Measurements from ENCODE around the gene SFN. TPM values are rescaled to one million over a fixed set of nuclear protein-coding genes. Genes with fewer than 3 reads are reported as not detected.

Gene SFN
- total RNA-seq = 1,000 to 10,000 TPM in 1 of 4 donors, 100 to 1,000 TPM in 3; 755 to 1,044 (median 948) TPM

DNA sequence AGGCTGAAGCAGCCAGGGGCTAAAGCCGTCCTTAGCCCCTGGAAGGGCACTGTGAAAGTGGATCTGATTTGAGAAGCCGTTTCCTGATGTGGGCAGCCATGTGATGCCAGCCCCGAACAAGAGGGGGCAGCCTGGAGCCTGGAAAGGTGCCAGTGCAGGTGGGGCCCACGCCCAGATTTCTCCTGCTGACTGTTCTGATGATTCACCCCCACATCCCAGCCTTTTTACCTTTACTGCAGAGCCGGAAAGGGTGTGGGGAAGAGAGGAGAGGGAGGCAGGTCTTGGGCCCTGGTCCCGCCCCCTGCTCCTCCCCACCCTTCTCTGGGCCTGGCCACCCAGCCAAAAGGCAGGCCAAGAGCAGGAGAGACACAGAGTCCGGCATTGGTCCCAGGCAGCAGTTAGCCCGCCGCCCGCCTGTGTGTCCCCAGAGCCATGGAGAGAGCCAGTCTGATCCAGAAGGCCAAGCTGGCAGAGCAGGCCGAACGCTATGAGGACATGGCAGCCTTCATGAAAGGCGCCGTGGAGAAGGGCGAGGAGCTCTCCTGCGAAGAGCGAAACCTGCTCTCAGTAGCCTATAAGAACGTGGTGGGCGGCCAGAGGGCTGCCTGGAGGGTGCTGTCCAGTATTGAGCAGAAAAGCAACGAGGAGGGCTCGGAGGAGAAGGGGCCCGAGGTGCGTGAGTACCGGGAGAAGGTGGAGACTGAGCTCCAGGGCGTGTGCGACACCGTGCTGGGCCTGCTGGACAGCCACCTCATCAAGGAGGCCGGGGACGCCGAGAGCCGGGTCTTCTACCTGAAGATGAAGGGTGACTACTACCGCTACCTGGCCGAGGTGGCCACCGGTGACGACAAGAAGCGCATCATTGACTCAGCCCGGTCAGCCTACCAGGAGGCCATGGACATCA is at the start of gene SFN:
Gene SFN, plus strand, starts transcription at position 369 of the 904 bp plus-strand sequence. Its CDS starts 64 bp downstream, at position 433.
- peak within 1 kb of the TSS; percentile 62 for H3K4me3 ChIP-seq (ENCODE audit: low read depth, poor library complexity, severe bottlenecking)
- 50 to 59% methylated on average over 29 to 37 of the region's 37 CpGs for WGBS, 2 donors
- TF ChIP-seq, protein P1, sequence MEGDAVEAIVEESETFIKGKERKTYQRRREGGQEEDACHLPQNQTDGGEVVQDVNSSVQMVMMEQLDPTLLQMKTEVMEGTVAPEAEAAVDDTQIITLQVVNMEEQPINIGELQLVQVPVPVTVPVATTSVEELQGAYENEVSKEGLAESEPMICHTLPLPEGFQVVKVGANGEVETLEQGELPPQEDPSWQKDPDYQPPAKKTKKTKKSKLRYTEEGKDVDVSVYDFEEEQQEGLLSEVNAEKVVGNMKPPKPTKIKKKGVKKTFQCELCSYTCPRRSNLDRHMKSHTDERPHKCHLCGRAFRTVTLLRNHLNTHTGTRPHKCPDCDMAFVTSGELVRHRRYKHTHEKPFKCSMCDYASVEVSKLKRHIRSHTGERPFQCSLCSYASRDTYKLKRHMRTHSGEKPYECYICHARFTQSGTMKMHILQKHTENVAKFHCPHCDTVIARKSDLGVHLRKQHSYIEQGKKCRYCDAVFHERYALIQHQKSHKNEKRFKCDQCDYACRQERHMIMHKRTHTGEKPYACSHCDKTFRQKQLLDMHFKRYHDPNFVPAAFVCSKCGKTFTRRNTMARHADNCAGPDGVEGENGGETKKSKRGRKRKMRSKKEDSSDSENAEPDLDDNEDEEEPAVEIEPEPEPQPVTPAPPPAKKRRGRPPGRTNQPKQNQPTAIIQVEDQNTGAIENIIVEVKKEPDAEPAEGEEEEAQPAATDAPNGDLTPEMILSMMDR (IDR thresholded peaks at IDR 0.05) = no peak
- TF ChIP-seq POLR2A (IDR thresholded peaks at IDR 0.05) = no peak
- intact Hi-C loops (cut with DNase I; ENCODE audit: low total_unique reads) = no loop called here
- DNase-seq (ENCODE audit: low spot score in 2 of 2) = peak; percentile 76 to 92

DNA sequence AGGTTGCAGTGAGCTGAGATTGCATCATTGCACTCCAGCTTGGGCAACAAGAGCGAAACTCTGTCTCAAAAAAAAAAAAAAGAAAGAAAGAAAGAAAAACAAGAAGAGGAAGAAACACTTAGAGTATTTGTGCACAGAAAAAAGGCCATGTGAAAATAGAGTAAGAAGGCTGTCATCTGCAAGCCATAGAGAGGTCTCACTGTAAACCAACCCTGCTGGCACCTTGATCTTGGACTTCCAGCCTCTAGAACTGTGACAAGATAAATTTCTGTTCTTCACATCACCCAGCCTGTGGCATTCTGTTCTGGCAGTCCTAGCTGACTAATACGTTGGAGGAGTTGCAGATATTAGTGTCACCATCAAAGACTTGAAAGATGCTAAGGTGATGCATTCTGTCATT is 48.6 kb upstream of the SFN start:
- intact Hi-C loops (cut with DNase I; ENCODE audit: low total_unique reads) = no loop called here
- DNase-seq (ENCODE audit: low spot score in 2 of 2) = no peak
- TF ChIP-seq, protein P1 (IDR thresholded peaks at IDR 0.05) = no peak
- no peak for TF ChIP-seq POLR2A (IDR thresholded peaks at IDR 0.05)
- H3K4me3 ChIP-seq (ENCODE audit: low read depth, poor library complexity, severe bottlenecking) = no peak overlapping the region
- 88 to 97% methylated on average over 2 of the region's 2 CpGs for WGBS, 2 donors

DNA sequence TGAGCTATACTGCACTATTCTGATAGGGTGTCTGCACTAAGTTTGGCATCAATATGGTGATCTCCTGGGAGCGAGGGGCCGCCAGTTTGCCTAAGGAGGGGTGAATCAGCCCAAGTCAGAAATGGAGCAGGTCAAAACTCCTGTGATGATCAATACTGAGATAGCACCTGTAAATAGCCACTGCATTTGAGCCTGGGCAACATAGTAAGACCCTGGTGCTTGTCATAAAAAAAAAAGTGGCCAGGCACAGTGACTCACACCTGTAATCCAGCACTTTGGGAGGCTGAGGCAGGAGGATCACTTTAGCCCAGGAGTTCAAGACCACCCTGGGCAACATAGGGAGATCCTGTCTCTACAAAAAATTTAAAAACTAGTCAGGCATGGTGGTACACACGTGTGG is 48.1 kb upstream of the SFN start:
- TF ChIP-seq POLR2A (IDR thresholded peaks at IDR 0.05) = no peak
- TF ChIP-seq, protein P1 (IDR thresholded peaks at IDR 0.05) = no peak
- WGBS, 2 donors = 89 to 92% methylated on average over 3 of the region's 3 CpGs
- intact Hi-C loops (cut with DNase I; ENCODE audit: low total_unique reads) = no loop called here
- H3K4me3 ChIP-seq (ENCODE audit: low read depth, poor library complexity, severe bottlenecking) = no peak overlapping the region
- no peak for DNase-seq (ENCODE audit: low spot score in 2 of 2)

DNA sequence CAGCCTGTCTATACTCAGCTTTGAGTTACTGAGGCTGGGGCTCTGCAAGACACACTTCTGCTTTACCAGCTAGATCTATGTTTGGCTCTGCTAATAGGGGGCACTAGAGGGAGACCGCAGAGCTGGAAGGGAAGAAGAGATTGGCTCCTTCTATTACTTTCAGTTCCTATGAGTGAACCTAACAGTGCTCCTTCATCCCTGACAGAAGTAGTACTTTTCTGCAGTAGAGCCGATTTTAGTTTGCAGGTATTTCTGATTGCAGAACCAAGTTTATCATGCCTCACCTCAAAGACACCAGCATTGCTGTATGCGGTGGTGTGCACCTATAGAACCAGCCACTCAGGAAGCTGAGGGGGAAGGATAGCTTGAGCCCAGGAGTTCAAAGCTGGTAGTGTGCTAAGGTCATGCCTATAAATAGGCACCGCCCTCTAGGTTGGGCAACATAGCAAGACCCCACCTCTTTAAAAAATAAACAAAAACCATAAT is 42.1 kb upstream of the SFN start:
- DNase-seq (ENCODE audit: low spot score in 2 of 2) = no peak
- TF ChIP-seq POLR2A (IDR thresholded peaks at IDR 0.05) = no peak
- TF ChIP-seq, protein P1 (IDR thresholded peaks at IDR 0.05) = no peak
- intact Hi-C loops (cut with DNase I; ENCODE audit: low total_unique reads) = no loop called here
- 64 to 67% methylated on average over 4 of the region's 4 CpGs for WGBS, 2 donors
- no peak overlapping the region for H3K4me3 ChIP-seq (ENCODE audit: low read depth, poor library complexity, severe bottlenecking)

DNA sequence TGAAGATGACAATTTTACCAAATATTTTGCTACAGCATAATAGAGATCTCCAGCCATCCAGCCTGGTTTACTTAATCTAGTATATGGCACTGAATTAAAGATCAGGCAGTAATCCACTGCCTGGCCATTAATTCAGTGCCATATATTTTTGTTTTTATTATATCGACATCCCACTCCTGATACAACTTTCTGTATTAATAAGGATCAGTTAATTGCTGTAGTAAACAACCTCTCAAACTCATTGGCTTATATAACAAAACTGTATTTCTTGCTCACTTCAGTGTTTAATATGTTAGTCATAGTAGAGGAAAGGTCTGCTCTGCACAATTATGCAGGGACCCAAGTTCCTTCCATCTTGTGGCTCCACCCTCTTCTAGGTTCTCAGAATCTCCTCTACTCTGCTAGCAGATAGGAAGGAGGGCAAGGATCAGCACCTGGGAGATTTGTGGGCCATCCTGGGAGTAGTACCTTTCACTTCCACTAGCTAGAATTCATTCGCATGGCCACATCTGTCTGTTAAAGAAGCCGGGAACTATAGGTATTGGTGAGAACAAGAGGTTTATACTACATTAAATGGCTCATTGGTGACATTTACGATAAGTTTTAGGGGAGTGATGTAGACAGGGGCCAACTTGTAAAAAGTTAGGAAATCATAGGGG is 40.1 kb upstream of the SFN start:
- DNase-seq (ENCODE audit: low spot score in 2 of 2) = no peak
- no peak overlapping the region for H3K4me3 ChIP-seq (ENCODE audit: low read depth, poor library complexity, severe bottlenecking)
- TF ChIP-seq, protein P1 (IDR thresholded peaks at IDR 0.05) = no peak
- TF ChIP-seq POLR2A (IDR thresholded peaks at IDR 0.05) = no peak
- 97 to 98% methylated on average over 4 of the region's 4 CpGs for WGBS, 2 donors
- intact Hi-C loops (cut with DNase I; ENCODE audit: low total_unique reads) = no loop called here

Data from lower leg skin (tissue), 4 donors.